Heart left ventricle (tissue), 16 donors: ENCODE results near the gene SAA2. TPM values are rescaled to one million over a fixed set of nuclear protein-coding genes. Genes with fewer than 3 reads are reported as not detected.
"Not testable (repeated sequence)": the region's sequence is repeated elsewhere in the genome, so short reads cannot be mapped to it uniquely, and the experiment has no call there.

ENCODE experiments used
- ATAC-seq, 4 donors: fragments of 200-7000 bp; cut with Tn5 transposase; one replicate each; pipeline ENCODE4 v1.9.1; 2020 to 2022; ENCODE audit warnings: moderate library complexity in 4 of 4, mild to moderate bottlenecking in 3 of 4, moderate number of reproducible peaks in 1 of 4
- DNase-seq, 5 donors: peaks; one replicate each; pipeline ENCODE4 v3.0.0-alpha.2; 2020
- H3K27ac ChIP-seq, 12 donors: fragments of 200-600 bp; sonication (generic) in 4 of 12; one replicate each; pipeline versions ENCODE4 v1.5.0 to v1.8.0; 2016 to 2022; ENCODE audit warnings: mild to moderate bottlenecking in 2 of 12
- H3K27me3 ChIP-seq, 9 donors: fragments of 200-600 bp; sonication (generic) in 2 of 9; one replicate each; pipeline versions ENCODE4 v1.5.1 to v1.8.0; 2016 to 2022; ENCODE audit warnings: mild to moderate bottlenecking in 3 of 9
- H3K36me3 ChIP-seq, 9 donors: fragments of 200-600 bp; sonication (generic) in 2 of 9; one replicate each; pipeline versions ENCODE4 v1.5.0 to v1.8.0; 2018 to 2022; ENCODE audit warnings: mild to moderate bottlenecking in 2 of 9
- H3K4me1 ChIP-seq, 12 donors: fragments of 200-600 bp; sonication (generic) in 4 of 12; one replicate each; pipeline versions ENCODE4 v1.5.0 to v1.8.0; 2016 to 2022; ENCODE audit warnings: mild to moderate bottlenecking in 3 of 12
- H3K4me3 ChIP-seq, 12 donors: fragments of 200-600 bp; sonication (generic) in 4 of 12; one replicate each; pipeline versions ENCODE4 v1.5.0 to v1.8.0; 2017 to 2022; ENCODE audit warnings: mild to moderate bottlenecking in 9 of 12, moderate library complexity in 4 of 12
- H3K9me3 ChIP-seq, 12 donors: fragments of 200-600 bp; sonication (generic) in 4 of 12; one replicate each; pipeline versions ENCODE4 v1.5.0 to v1.8.0; 2016 to 2022; ENCODE audit warnings: mild to moderate bottlenecking in 1 of 12
- CTCF ChIP-seq, 12 donors: fragments of 200-600 bp; sonication (generic) in 4 of 12; IDR thresholded peaks; one replicate each; pipeline versions ENCODE4 v1.5.0 to v1.8.0; 2018 to 2022; ENCODE audit warnings: antibody characterized with exemption in 12 of 12, mild to moderate bottlenecking in 5 of 12
- POLR2A ChIP-seq, 2 donors: fragments of 450-650 bp; IDR thresholded peaks; one replicate each; pipeline ENCODE4 v1.6.1; 2017; ENCODE audit warnings: antibody characterized with exemption in 2 of 2, mild to moderate bottlenecking in 2 of 2, moderate library complexity in 2 of 2
- WGBS, 4 donors: extraction: QIAGEN DNeasy Blood & Tissue Kit in 2 of 4; methylation state at CpG; one replicate each; pipeline versions ENCODE4 v1.1.5 to v1.1.7; 2013 to 2018; 5-methylcytosine and 5-hydroxymethylcytosine counted together
- intact Hi-C, 10 donors: fragments of 100-400 bp; cut with DNase I; formaldehyde crosslinking; loops; one replicate each; pipeline versions ENCODE4 v1.11.1 to v1.14.2; 2022
- polyA plus RNA-seq, 2 donors: library from polyadenylated mRNA; stranded (reverse); fragments of 200-250 nt; gene quantifications; one replicate each; pipeline ENCODE4 v1.2.3, GENCODE V29; 2013
- total RNA-seq, 9 donors: library from RNA; depleted of rRNA in 2 of 9; stranded (reverse); fragments of >200 nt in 2 of 9; fragmentation: NEBNext Ultra II Directional in 3 of 9; extraction: Animal tissue kit (Norgen Biotek cat#: 25700) in 3 of 9; gene quantifications; one replicate each; pipeline versions ENCODE4 v1.1.0 to v1.2.4, GENCODE V29; 2016 to 2023
- donor health status: ischemic (EF 13 %, LVEDD 7.1; RV severe dilation, severe dysfunction).
- donor health status: healthy with polysubstance abuse.
- donor health status: DM: no; HTN: yes; CAD: no.
- donor health status: DM: no; HTN: no; CAD: no.
- donor health status: ischemic (EF 25% LVEDD 6.9; RV normal size, moderate dysfunction).
- donor health status: ischemic (EF 25% LVEDD 5.7; RV mildly dilated, moderate dysfunction).
- donor health status: healthy.
- donor health status: DM: yes; HTN: yes; CAD: no.
- donor health status: ischemic (EF 35%, LVEDD 5.7; RV mildly dilated, moderate dysfunction).
- donor health status: nonischemic (EF 11% LVEDD 7.7; RV severe dilation, severe dysfunction).
- donor health status: DM: yes; HTN: yes; CAD: no.
- donor health status: PGD.
- donor health status: ischemic (EF 29% LVEDD 5.4; RV normal size, mild dysfunction).
- donor health status: nonischemic (EF 23%, LVEDD 6.1; RV moderate dilation, normal function).

SAA2 gene
- total and polyA plus RNA-seq, 11 donors = 0.56 to 2.2 (median 1.5) TPM; not detected in 6

GRCh38 chr11:18209058-18209457 lies 39.4 kb downstream of the SAA2 start:
- H3K27me3 ChIP-seq = peaks cover 0 to 37% (median 7%) of the 10 kb centered on the region in 9 donors
- no peak overlapping the region for H3K27ac ChIP-seq
- ATAC-seq = no peak
- no peaks in the 10 kb centered on the region for H3K9me3 ChIP-seq
- WGBS, 4 donors = 16 to 25% (median 18%) methylated on average over 14 to 33 of the region's 33 CpGs
- TF ChIP-seq POLR2A (IDR thresholded peaks at IDR 0.05) = no peak
- no peak for TF ChIP-seq CTCF (IDR thresholded peaks at IDR 0.05)
- intact Hi-C loops = no loop called here
- no peak overlapping the region for H3K4me3 ChIP-seq
- no peak for DNase-seq
- no peaks in the 10 kb centered on the region for H3K4me1 ChIP-seq
- H3K36me3 ChIP-seq = no peaks in the 10 kb centered on the region

- no peak overlapping the region for H3K4me3 ChIP-seq
- peaks cover 0 to 4% (median 0%) of the 10 kb centered on the region in 12 donors for H3K9me3 ChIP-seq
- no peaks in the 10 kb centered on the region for H3K36me3 ChIP-seq
- H3K27me3 ChIP-seq = peaks cover 0 to 46% (median 7%) of the 10 kb centered on the region in 9 donors
- DNase-seq = no peak
- TF ChIP-seq POLR2A (IDR thresholded peaks at IDR 0.05) = no peak
- no peak for TF ChIP-seq CTCF (IDR thresholded peaks at IDR 0.05)
- intact Hi-C loops = no loop called here
- H3K4me1 ChIP-seq = no peaks in the 10 kb centered on the region
- ATAC-seq = no peak
- no peak overlapping the region for H3K27ac ChIP-seq
These were observed 43.7 kb downstream of the SAA2 start for GRCh38 chr11:18204771-18205170.

- ATAC-seq (no peak), DNase-seq (no peak)
- TF ChIP-seq CTCF (IDR thresholded peaks at IDR 0.05) = no peak
- TF ChIP-seq POLR2A (IDR thresholded peaks at IDR 0.05) = no peak
- 73 to 91% (median 86%) methylated on average over 3 of the region's 3 CpGs for WGBS, 4 donors
- no peaks in the 10 kb centered on the region for H3K4me1 ChIP-seq
- peaks cover 0 to 42% (median 6%) of the 10 kb centered on the region in 9 donors for H3K27me3 ChIP-seq
- no peak overlapping the region for H3K27ac ChIP-seq
- intact Hi-C loops = no loop called here
- H3K9me3 ChIP-seq = peaks cover 0 to 4% (median 0%) of the 10 kb centered on the region in 12 donors
- no peaks in the 10 kb centered on the region for H3K36me3 ChIP-seq
- no peak overlapping the region for H3K4me3 ChIP-seq
These were observed 44.2 kb downstream of the SAA2 start for GRCh38 chr11:18204220-18204619.

- no peak for ATAC-seq
- WGBS, 4 donors = 4 to 9% (median 7%) methylated on average over 6 of the region's 6 CpGs
These were observed 44.7 kb downstream of the SAA2 start for GRCh38 chr11:18203723-18204122.

GRCh38 chr11:18197738-18198137 lies 50.7 kb downstream of the SAA2 start:
- intact Hi-C loops, H3K4me3 ChIP-seq, H3K27me3 ChIP-seq, DNase-seq, ATAC-seq, H3K4me1 ChIP-seq, H3K36me3 ChIP-seq, H3K9me3 ChIP-seq, H3K27ac ChIP-seq: not testable (repeated sequence)
- WGBS, 4 donors = 51 to 83% (median 67%) methylated on average over 3 of the region's 3 CpGs

More at GRCh38 chr11:18203723-18204122, 44.7 kb downstream of the SAA2 start:
- intact Hi-C loops = no loop called here
- Histone ChIP-seq H3K27me3 (peaks cover 0 to 37% (median 4%) of the 10 kb centered on the region in 9 donors), H3K9me3 (peaks cover 0 to 4% (median 0%) of the 10 kb centered on the region in 12 donors), H3K36me3 (no peaks in the 10 kb centered on the region), H3K27ac (no peak overlapping the region), H3K4me3 (no peak overlapping the region), H3K4me1 (no peaks in the 10 kb centered on the region)
- DNase-seq = no peak
- peak in 3 of 12 donors; percentile 14 to 20 (median 14) for TF ChIP-seq CTCF (IDR thresholded peaks at IDR 0.05)
- no peak for TF ChIP-seq POLR2A (IDR thresholded peaks at IDR 0.05)
